IMR-90 (cell line): ENCODE measurements around the gene TAF4. TPM values are rescaled to one million over a fixed set of nuclear protein-coding genes. Genes with fewer than 3 reads are reported as not detected.

Source experiments
- ATAC-seq: fragments of 200-7000 bp; cut with Tn5 transposase; 2 replicates; pipeline ENCODE4 v1.9.1; 2020; ENCODE audit warnings: low read depth, mild to moderate bottlenecking, moderate library complexity
- BruUV-seq: library from RNA; stranded (reverse); fragments of 400-500 nt; replicated peaks from 2 replicates; lab custom pipeline; 2021; lab: Mats Ljungman, UMichigan
- CTCF ChIA-PET: fragments of 300-600 bp; formaldehyde crosslinking; extraction: SDS; loops from one replicate; lab custom pipeline; 2021; ENCODE audit warnings: antibody characterized with exemption; lab: Yijun Ruan, JAX
- POLR2A ChIA-PET: fragments of 300-600 bp; sonication (Branson Sonifier 250); formaldehyde crosslinking; loops from one replicate; lab custom pipeline; 2022; ENCODE audit warnings: antibody characterized with exemption; ENCODE audit not compliant: unreplicated experiment; lab: Charles Lee
- DNase-seq: peaks from one replicate; pipeline ENCODE4 v3.0.0; 2013
- H2AFZ ChIP-seq: replicated peaks from 2 replicates; pipeline ENCODE3; 2013; ENCODE audit warnings: low read length, mild to moderate bottlenecking; ENCODE audit not compliant: poor library complexity
- H2AK5ac ChIP-seq: 2 replicates; pipeline ENCODE4 v1.6.1; 2013; ENCODE audit warnings: low read depth, low read length, inconsistent platforms
- H2AK9ac ChIP-seq: replicated peaks from 2 replicates; pipeline ENCODE3; 2013; ENCODE audit warnings: mild to moderate bottlenecking, low read depth, low read length, moderate library complexity; ENCODE audit not compliant: poor library complexity
- H2BK120ac ChIP-seq: 2 replicates; pipeline ENCODE4 v1.6.1; 2013; ENCODE audit warnings: low read depth, low read length, inconsistent platforms
- H2BK15ac ChIP-seq: 3 replicates; pipeline ENCODE4 v1.6.1; 2013; ENCODE audit warnings: low read depth, low read length, inconsistent platforms
- H2BK20ac ChIP-seq: 2 replicates; pipeline ENCODE4 v1.6.1; 2013; ENCODE audit warnings: low read depth, mild to moderate bottlenecking, inconsistent platforms, low read length, moderate library complexity
- H2BK5ac ChIP-seq: 2 replicates; pipeline ENCODE4 v1.6.1; 2013; ENCODE audit warnings: mild to moderate bottlenecking, low read depth, low read length, inconsistent platforms; ENCODE audit not compliant: poor library complexity, severe bottlenecking
- H3K14ac ChIP-seq: replicated peaks from 2 replicates; pipeline ENCODE4 v1.6.1; 2013; ENCODE audit warnings: low read depth, low read length, inconsistent platforms
- H3K18ac ChIP-seq: 2 replicates; pipeline ENCODE4 v1.6.1; 2013; ENCODE audit warnings: low read depth, low read length, control low read depth
- H3K23ac ChIP-seq: 2 replicates; pipeline ENCODE4 v1.6.1; 2013; ENCODE audit warnings: low read depth, low read length, inconsistent platforms
- H3K27ac ChIP-seq: 2 replicates; pipeline ENCODE4 v1.5.1; 2013; ENCODE audit warnings: mild to moderate bottlenecking, control low read depth, low read length; ENCODE audit not compliant: insufficient read depth
- H3K27me3 ChIP-seq: 2 replicates; pipeline ENCODE4 v1.6.1; 2013; ENCODE audit warnings: low read length; ENCODE audit not compliant: control insufficient read depth, insufficient read depth
- H3K36me3 ChIP-seq: 2 replicates; pipeline ENCODE4 v1.6.1; 2013; ENCODE audit warnings: low read length, mixed read lengths; ENCODE audit not compliant: control insufficient read depth, insufficient read depth
- H3K4ac ChIP-seq: 2 replicates; pipeline ENCODE4 v1.6.1; 2013; ENCODE audit warnings: low read depth, low read length, inconsistent platforms
- H3K4me1 ChIP-seq: 2 replicates; pipeline ENCODE4 v1.6.1; 2013; ENCODE audit warnings: low read length, mixed read lengths; ENCODE audit not compliant: control insufficient read depth, insufficient read depth
- H3K4me2 ChIP-seq: 2 replicates; pipeline ENCODE4 v1.6.1; 2013; ENCODE audit warnings: low read depth, mild to moderate bottlenecking, control low read depth, low read length, moderate library complexity
- H3K4me3 ChIP-seq: 2 replicates; pipeline ENCODE4 v1.5.1; 2013; ENCODE audit warnings: low read depth, mild to moderate bottlenecking, control low read depth, low read length, moderate library complexity; ENCODE audit not compliant: insufficient read depth
- H3K56ac ChIP-seq: 2 replicates; pipeline ENCODE4 v1.6.1; 2013; ENCODE audit warnings: low read length, inconsistent platforms; ENCODE audit not compliant: insufficient read depth; ENCODE audit errors: extremely low read depth
- H3K79me1 ChIP-seq, 2 experiments: 2 replicates each; pipeline ENCODE4 v1.6.1; 2013; ENCODE audit warnings: low read length in 2 of 2, inconsistent platforms in 1 of 2, low read depth in 1 of 2
- H3K9ac ChIP-seq: 2 replicates; pipeline ENCODE4 v1.6.1; 2013; ENCODE audit warnings: low read depth, low read length, control low read depth
- H3K9me1 ChIP-seq: 2 replicates; pipeline ENCODE4 v1.6.1; 2013; ENCODE audit warnings: low read length, inconsistent platforms; ENCODE audit not compliant: insufficient read depth
- H3K9me3 ChIP-seq: 2 replicates; pipeline ENCODE4 v1.6.1; 2013; ENCODE audit warnings: low read length; ENCODE audit not compliant: control insufficient read depth, insufficient read depth
- H4K20me1 ChIP-seq: 2 replicates; pipeline ENCODE4 v1.6.1; 2013; ENCODE audit warnings: low read length, inconsistent platforms; ENCODE audit not compliant: insufficient read depth
- H4K5ac ChIP-seq: 2 replicates; pipeline ENCODE4 v1.6.1; 2013; ENCODE audit warnings: mild to moderate bottlenecking, low read depth, low read length, control low read depth
- H4K8ac ChIP-seq, 2 experiments: 2 replicates each; pipeline ENCODE4 v1.6.1; 2013; ENCODE audit warnings: low read depth in 2 of 2, low read length in 2 of 2, control low read depth in 1 of 2, inconsistent platforms in 1 of 2
- H4K91ac ChIP-seq: 2 replicates; pipeline ENCODE4 v1.6.1; 2013; ENCODE audit warnings: low read depth, low read length, inconsistent platforms; ENCODE audit not compliant: insufficient read depth
- MAZ ChIP-seq: IDR thresholded peaks from 2 replicates; pipeline ENCODE4 v1.6.1; 2012; ENCODE audit warnings: low read depth, mild to moderate bottlenecking, low read length, improper control_type of control experiment, moderate library complexity, borderline replicate concordance
- MXI1 ChIP-seq: IDR thresholded peaks from 2 replicates; pipeline ENCODE4 v1.6.1; 2012; ENCODE audit warnings: low read depth, mild to moderate bottlenecking, low read length, moderate library complexity, borderline replicate concordance
- POLR2A ChIP-seq: IDR thresholded peaks from 2 replicates; pipeline ENCODE4 v1.6.1; 2012; ENCODE audit warnings: mild to moderate bottlenecking, low read depth, low read length
- WGBS, 2 experiments: methylation state at CpG; one replicate each; pipeline versions ENCODE4 v1.1.5 to v1.1.7; 2013; ENCODE audit warnings: missing lambda C conversion rate in 2 of 2; ENCODE audit not compliant: insufficient read length in 1 of 2; ENCODE audit errors: extremely low coverage in 2 of 2; 5-methylcytosine and 5-hydroxymethylcytosine counted together
- dilution Hi-C: fragments of 300-500 bp; cut with HindIII; formaldehyde crosslinking; loops from one replicate; pipeline ENCODE4 v1.14.3; 2018; ENCODE audit warnings: low sequenced_read_pairs; ENCODE audit not compliant: unreplicated experiment
- in situ Hi-C: fragments of 300-500 bp; cut with MboI; formaldehyde crosslinking; loops from 3 replicates; pipeline ENCODE4 v1.14.3; 2019; ENCODE audit warnings: low sequenced_read_pairs, inconsistent platforms, mixed read lengths
- intact Hi-C: fragments of 100-400 bp; cut with micrococcal nuclease; formaldehyde crosslinking; loops from 2 replicates; pipeline ENCODE4 v1.10.0; 2022
- polyA plus RNA-seq, 3 experiments: library from polyadenylated mRNA; depleted of rRNA; stranded (reverse); fragments of >200 nt; gene quantifications; 2 replicates each; pipeline ENCODE4 v1.2.3, GENCODE V29; 2012; ENCODE audit warnings: low replicate concordance in 1 of 3
- total RNA-seq: library from RNA; depleted of rRNA; stranded (reverse); fragments of >200 nt; gene quantifications from 2 replicates; pipeline ENCODE4 v1.2.3, GENCODE V29; 2012

The TAF4 gene
- total and polyA plus RNA-seq, 2 of the 4 experiments (the other 2 are of a cell fraction), result 1.4 to 5.1 TPM

DNA sequence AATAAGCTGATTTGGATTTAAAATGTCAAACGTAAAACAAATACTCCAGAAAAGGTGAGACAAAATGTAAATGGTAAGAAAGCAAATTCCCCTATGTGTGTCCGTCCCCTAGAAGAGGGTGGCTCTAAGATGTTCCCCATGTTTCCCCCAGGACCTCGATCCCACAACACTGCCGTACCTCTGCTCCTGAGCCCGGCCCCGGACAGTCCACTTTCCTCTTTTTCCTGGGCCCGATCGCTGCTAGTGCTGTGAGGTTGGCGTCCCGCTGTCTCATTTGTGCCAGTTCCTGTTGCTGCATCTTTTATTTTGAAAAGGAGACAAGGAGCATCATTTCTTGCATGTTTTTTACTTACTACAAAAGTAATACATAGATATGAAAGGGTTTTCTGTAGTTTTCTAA is 68.3 kb downstream of the TAF4 start:
- no peak overlapping the region for H3K27ac ChIP-seq
- no peak overlapping the region for H3K9ac ChIP-seq
- H3K4me3 ChIP-seq, result no peak overlapping the region
- TF ChIP-seq MXI1 (no peak), POLR2A (no peak), MAZ (no peak)
- dilution Hi-C loops (no loop called here), in situ Hi-C loops (no loop called here), intact Hi-C loops (no loop called here)
- no peak overlapping the region for H4K91ac ChIP-seq
- H2BK120ac ChIP-seq, result no peak overlapping the region
- CTCF ChIA-PET, result interaction anchor here (1.1 kb wide), 1 partner anchor 13 kb away, joined by 4 read pairs; no protein-coding TSS in a partner anchor
- H3K4me2 ChIP-seq, result no peak overlapping the region
- H3K56ac ChIP-seq, result no peak overlapping the region
- no peak overlapping the region for H4K8ac ChIP-seq
- no CpG with 5 or more reads among the region's 10 CpGs for WGBS, 2 experiments
- H3K9me1 ChIP-seq, result 0 out of 2 replicates have a peak, but pooled peaks cover 4% of the 10 kb centered on the region
- H3K79me1 ChIP-seq, result no peaks in the 10 kb centered on the region
- H4K20me1 ChIP-seq, result no peaks in the 10 kb centered on the region
- H2BK20ac ChIP-seq, result no peak overlapping the region
- H3K14ac ChIP-seq, result no peak overlapping the region
- no peak overlapping the region for H3K4ac ChIP-seq
- DNase-seq (no peak), ATAC-seq (no peak)
- no peak overlapping the region for H2AFZ ChIP-seq
- no peak overlapping the region for H3K18ac ChIP-seq
- no peak overlapping the region for H2AK9ac ChIP-seq
- no TSS peak for BruUV-seq
- H2BK15ac ChIP-seq, result no peak overlapping the region
- H3K9me3 ChIP-seq, result peaks cover 8% of the 10 kb centered on the region
- no peaks in the 10 kb centered on the region for H3K27me3 ChIP-seq
- H3K36me3 ChIP-seq, result peaks cover 65% of the 10 kb centered on the region
- H4K5ac ChIP-seq, result no peak overlapping the region
- H2BK5ac ChIP-seq, result no peak overlapping the region
- POLR2A ChIA-PET, result no interaction called here
- no peak overlapping the region for H3K23ac ChIP-seq
- no peak overlapping the region for H2AK5ac ChIP-seq
- H3K4me1 ChIP-seq, result no peaks in the 10 kb centered on the region
